Daoy (cell line): Measurements from ENCODE around the gene ZBTB5. TPM values are rescaled to one million over a fixed set of nuclear protein-coding genes. Genes with fewer than 3 reads are reported as not detected.
A peak's percentile ranks its signal among the peaks of the same experiment; 100 is the strongest.
"Not testable (repeated sequence)": the region's sequence is repeated elsewhere in the genome, so short reads cannot be mapped to it uniquely, and the experiment has no call there.

Experiments used
- DNase-seq: peaks from one replicate; pipeline ENCODE4 v3.0.0-alpha.2; 2015; ENCODE audit warnings: low read depth
- total RNA-seq: library from RNA; depleted of rRNA; stranded (reverse); fragments of >200 nt; shearing (Covaris generic); gene quantifications from 2 replicates; pipeline ENCODE4 v1.2.3, GENCODE V29; 2014; rRNA removed

The ZBTB5 gene
- 9.8 and 12.7 TPM in 2 replicates for total RNA-seq

DNA sequence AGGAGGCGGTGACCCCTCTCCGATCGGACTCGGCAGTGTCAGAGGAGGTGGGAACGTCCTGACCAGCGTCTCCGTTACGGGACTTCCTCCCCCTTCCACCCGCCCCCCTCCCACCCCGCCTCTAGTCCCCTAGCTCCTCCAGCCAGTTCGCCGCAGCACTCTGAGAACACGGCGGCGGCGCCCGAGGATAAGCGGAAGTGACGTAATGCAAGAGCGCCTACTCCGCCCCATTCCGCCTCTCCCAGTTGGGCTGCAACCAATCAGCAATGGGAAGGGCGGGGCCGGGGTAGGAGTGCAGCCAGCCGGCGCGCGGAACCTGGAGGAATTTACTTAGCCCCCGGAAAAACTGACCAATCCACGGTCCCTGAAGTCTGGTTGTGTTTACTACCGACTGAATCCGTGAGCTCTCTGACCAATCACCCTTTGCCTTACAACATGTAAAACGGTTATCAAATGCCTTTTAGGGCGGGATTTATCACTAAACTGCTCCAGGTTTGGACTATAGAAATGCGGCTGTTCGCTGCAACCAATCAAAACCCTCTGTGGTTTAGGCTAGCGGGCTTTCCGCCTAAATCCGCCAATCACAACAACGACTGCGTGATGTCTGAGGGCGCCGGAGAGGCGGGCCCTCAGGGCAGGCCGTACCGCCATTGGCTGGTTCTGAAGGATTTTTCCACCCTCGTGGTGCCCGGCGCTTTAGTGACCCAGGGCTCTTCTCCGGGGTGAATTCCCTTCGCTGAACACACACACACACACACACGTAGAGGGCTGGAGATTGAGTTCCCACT is at the start of gene ZBTB5:
TSS of gene ZBTB5 (minus strand) at position 202 of the 788 bp plus-strand sequence. CDS start 22,899 bp downstream, outside the sequence.
- DNase-seq = peak; percentile 100

- DNase-seq = no peak
Measured at GRCh38 chr9:37514999-37515398, 49.7 kb upstream of the ZBTB5 start.

GRCh38 chr9:37514415-37514814 is 49.2 kb upstream of the ZBTB5 start:
- not testable (repeated sequence) for DNase-seq

DNA sequence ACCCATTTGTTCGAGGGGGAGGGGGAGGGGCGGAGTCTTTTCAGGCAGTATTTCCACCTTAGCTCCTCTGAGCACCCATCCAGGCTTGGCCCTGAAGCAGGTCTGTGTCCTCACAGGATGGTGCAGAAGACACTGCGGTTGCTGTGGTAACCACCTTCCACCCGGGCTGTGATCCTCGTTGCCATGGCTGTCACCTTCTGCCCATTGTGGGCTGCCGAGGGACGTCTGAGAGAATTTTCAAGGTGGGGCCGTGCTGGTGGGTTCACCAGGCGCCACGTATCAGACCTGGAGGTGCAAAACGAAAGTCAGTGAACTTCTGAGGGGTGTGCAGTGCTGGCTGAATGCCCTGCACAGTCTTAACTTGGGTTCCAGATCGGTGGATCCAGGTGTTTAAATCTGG is 47.2 kb upstream of the ZBTB5 start:
- DNase-seq = no peak

GRCh38 chr9:37511016-37512010 is 46.1 kb upstream of the ZBTB5 start:
- DNase-seq = peak; percentile 44

DNA sequence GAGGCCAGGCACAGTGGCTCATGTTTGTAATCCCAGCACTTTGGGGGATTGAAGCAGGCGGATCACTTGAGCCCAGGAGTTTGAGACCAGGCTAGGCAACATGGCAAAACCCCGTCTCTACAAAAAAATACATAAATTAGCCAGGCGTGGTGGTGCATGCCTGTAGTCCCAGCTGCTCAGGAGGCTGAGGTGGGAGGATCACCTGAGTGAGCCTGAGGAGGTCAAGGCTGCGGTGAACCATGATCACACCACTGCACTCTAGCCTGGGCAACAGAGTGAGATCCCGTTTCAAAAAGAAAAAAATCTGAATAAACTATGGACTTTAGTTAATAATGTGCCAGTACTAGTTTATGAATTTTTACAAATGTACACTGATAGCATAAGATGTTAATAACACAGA is 44.8 kb upstream of the ZBTB5 start:
- DNase-seq = not testable (repeated sequence)

DNA sequence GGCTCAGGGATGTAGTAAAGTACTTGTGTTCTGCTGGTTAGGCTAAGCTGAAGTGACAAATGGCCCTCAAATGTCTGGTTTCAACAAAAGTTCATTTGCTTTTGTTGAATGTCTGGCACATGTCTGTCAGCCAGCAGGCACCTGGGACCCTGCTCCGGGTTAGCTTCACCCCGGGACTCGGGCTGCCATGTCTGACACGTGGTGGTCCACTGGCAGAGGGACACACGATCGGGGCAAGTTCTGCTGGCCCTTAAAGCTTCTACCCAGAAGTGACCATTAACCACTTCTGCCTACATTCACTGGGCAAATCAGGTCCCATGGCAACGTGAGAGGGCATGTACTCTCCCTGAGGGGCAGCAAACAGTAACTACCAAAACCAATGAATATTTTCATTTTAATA is 44.3 kb upstream of the ZBTB5 start:
- no peak for DNase-seq

DNA sequence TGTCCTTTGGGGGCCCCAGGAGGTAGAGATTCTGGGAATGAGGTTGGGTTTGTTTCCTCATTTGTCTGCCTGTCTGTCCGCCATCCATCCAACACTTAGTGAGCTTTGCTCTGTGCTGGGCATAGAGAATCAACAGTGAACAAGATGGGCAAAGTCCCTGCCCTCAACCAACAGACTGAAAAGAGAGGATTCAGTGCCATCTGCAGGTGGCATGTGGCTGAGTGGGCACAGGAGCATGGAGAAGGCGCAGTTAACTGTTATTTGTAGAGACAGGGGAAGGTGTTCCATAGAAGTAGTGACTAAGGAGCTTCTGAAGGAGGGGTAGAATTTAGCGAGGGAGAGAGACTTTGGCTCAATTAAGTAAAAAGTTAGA is 43.6 kb upstream of the ZBTB5 start:
- no peak for DNase-seq

GRCh38 chr9:37508135-37508833 is 43.0 kb upstream of the ZBTB5 start:
- no peak for DNase-seq

- no peak for DNase-seq
Measured at GRCh38 chr9:37507566-37508134, 42.4 kb upstream of the ZBTB5 start.

DNA sequence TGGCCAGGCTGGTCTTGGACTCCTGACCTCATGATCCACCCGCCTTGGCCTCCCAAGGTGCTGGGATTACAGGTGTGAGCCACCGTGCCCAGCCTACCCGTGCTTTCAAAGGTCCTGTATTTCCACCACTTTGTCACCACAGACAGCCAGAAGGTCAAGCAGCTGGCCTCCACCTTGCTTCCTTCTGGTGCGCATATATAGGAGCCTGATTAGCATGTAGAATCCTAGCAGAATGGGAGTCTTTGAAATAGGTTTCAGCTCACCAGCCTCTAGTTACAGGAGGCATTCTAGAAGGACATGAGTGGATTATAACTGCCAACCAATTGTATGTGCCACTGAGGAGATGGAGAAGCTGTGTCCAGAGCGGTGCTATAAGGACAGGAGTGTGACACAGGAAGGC is 39.4 kb upstream of the ZBTB5 start:
- no peak for DNase-seq

GRCh38 chr9:37503736-37504135 is 38.5 kb upstream of the ZBTB5 start:
- peak; percentile 37 for DNase-seq

DNA sequence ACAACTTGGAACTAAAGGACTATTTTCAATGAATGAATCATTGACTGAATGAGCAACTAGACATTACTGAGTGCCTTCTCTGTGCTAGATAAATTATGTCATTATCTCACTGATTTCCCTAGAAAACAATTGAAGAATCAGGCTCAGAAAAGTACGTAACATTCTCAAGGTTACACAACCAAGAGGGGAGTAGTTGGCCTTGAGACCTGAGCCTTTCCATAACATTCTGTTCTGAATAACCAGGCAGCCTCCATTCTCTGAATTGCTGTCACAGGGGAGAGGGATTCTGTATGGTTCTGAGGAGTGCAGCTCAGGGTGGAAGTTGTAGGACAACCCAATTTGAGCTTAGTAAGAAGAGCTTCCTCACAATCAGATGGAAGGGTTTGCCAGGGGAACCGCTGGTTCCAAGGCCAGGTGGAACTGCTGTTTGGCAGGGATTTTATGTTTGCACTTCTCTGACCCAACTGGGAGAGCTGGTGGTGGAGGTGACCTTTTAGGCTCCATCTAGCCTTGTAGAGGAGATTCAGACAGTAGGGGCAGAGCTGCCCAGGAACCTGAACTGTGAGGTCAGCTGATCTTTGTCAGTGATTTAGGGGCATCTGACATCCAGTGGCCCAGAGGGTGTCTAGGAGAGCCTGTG is 36.8 kb upstream of the ZBTB5 start:
- no peak for DNase-seq

GRCh38 chr9:37499297-37499696 is 34.0 kb upstream of the ZBTB5 start:
- no peak for DNase-seq

DNA sequence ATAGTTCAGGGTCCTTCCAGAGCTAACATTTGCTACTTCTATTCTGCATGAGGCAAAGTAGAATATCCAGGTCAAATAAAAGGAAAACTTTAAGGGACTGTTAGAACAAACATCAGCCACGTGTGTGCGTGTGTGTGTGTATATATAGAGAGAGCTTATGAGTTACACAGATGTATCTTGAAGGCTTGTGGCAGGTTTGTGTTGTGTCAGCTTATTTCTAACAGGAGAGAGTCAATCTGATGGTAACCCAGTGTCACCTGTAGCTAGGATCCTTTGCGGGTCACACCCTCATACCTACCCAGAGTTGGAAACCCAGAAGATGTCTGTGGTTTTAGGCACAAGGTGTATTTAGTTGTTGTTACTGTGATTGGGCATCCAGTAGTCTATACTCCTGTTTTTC is 33.2 kb upstream of the ZBTB5 start:
- no peak for DNase-seq

DNA sequence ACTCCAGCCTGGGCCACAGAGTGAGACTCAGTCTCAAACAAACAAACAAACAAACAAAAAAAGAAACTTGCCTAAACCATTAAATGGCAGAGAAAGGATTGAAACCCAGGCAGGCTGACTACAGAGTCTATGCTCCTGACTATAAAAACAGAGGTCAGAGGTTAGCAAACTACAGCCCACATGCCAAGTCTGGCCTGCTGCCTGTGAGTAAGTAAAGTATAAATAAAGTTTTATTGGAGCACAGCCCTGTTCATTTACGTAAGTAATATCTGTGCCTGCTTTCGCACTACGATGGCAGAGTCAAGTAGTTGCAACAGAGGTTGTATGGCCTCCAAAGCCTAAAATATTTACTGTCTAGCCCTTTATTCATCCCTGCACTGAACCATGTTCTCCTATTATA is 32.1 kb upstream of the ZBTB5 start:
- DNase-seq = no peak

DNA sequence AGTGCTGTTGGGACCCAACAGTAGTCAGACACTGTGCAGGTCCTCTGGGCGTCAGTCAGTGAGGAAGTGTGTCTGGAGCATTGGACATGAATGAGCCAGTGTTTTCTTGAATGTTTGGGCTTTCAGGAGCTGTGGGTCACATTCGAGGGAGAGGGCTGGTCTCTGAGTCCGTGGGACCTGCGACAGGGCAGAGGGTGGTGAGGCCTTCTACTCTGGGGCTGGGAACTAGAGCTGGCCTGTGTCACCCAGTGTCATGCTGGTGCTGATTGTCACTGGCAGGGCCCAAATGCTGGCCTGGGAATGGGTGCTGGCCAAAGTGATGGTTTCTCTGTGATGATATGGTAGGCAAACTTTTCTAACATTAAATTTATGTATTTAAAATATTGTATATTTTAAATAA is 30.8 kb upstream of the ZBTB5 start:
- DNase-seq = no peak

DNA sequence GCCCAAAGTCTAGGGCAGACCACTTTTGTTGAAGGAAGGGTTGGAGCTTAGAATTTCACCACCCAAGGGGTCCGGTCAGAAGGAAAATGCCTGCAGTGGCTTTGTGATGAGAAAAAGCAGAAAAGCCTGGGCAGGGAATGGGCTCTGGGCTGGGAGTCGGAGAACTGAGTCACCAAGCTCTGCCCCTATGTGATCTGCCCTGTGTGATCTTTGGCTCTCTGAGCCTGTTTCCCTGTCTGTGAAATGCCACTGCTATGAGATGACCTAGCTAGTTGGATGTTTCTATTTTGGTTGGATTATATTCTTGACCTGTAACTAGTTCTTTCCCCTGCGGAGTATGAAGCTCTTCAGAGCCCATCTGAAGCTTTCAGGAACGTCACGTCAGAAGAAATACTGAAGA is 30.3 kb upstream of the ZBTB5 start:
- DNase-seq = no peak

GRCh38 chr9:37491939-37492338 is 26.7 kb upstream of the ZBTB5 start:
- no peak for DNase-seq

- DNase-seq = peak; percentile 79
Measured at GRCh38 chr9:37486616-37487548, 21.6 kb upstream of the ZBTB5 start.
